SJCRH30 (cell line): ENCODE measurements around the gene QKI. TPM values are rescaled to one million over a fixed set of nuclear protein-coding genes. Genes with fewer than 3 reads are reported as not detected.

ENCODE experiments used
- DNase-seq, 2 experiments: peaks; one replicate each; pipeline ENCODE4 v3.0.0-alpha.2; 2015 to 2020
- H3K27ac ChIP-seq: fragments of 250-450 bp; sonication (Bioruptor Pico); 2 replicates; pipeline ENCODE4 v1.5.1; 2020; ENCODE audit warnings: mild to moderate bottlenecking, moderate library complexity
- H3K27me3 ChIP-seq: fragments of 250-450 bp; sonication (Bioruptor Pico); 2 replicates; pipeline ENCODE4 v1.5.1; 2020; ENCODE audit warnings: mild to moderate bottlenecking, moderate library complexity
- H3K36me3 ChIP-seq: fragments of 250-450 bp; sonication (Bioruptor Pico); 2 replicates; pipeline ENCODE4 v1.5.1; 2020; ENCODE audit warnings: mild to moderate bottlenecking, moderate library complexity
- H3K4me1 ChIP-seq: fragments of 250-450 bp; sonication (Bioruptor Pico); 2 replicates; pipeline ENCODE4 v1.5.1; 2020; ENCODE audit warnings: mild to moderate bottlenecking, moderate library complexity
- H3K4me3 ChIP-seq: fragments of 250-450 bp; sonication (Bioruptor Pico); 2 replicates; pipeline ENCODE4 v1.5.1; 2020; ENCODE audit warnings: mild to moderate bottlenecking, moderate library complexity
- H3K9me3 ChIP-seq: fragments of 250-450 bp; sonication (Bioruptor Pico); replicated peaks from 2 replicates; pipeline ENCODE4 v1.5.1; 2020; ENCODE audit warnings: mild to moderate bottlenecking, moderate library complexity
- total RNA-seq: library from RNA; depleted of rRNA; stranded (reverse); fragments of >200 nt; shearing (Covaris generic); gene quantifications from 2 replicates; pipeline ENCODE4 v1.2.3, GENCODE V29; 2014

QKI gene
- total RNA-seq, 1 experiment from 2014 or later: 254 TPM

DNA sequence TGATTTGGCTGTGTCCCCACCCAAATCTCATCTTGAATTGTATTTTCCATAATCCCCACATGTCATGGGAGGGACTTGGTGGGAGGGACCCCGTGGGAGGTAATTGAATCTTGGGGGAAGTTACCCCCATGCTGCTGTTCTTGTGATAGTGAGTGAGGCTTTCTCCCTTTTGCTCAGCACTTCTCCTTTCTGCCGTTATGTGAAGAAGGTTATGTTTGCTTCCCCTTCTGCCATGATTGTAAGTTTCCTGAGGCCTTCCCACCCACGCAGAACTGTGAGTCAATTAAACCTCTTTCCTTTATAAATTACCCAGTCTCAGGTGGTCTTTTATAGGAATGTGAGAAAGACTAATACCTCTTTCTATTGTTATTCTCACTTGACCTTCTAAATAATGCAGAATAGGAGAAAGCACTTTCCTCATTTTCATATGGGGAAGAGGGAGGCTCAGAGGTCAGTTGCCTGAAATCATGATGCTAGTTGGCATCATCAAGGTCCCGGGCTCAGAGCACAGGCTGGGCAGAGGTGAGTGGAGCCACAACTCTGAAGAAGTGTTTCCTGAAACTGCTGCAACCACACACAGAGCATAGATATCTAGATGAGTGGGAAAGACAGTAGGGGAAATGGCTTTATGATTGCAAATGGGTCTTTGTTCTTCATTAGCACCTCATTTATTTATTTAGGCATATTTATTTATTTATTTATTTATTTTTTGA, 191.0 kb downstream of the QKI start:
- Histone ChIP-seq H3K4me3 (no peak overlapping the region), H3K9me3 (no peaks in the 10 kb centered on the region; the same call in 1 of the 2 replicates), H3K27me3 (no peaks in the 10 kb centered on the region), H3K4me1 (no peaks in the 10 kb centered on the region; the same call in 1 of the 2 replicates), H3K36me3 (no peaks in the 10 kb centered on the region), H3K27ac (no peak overlapping the region)
- DNase-seq: no peak

DNA sequence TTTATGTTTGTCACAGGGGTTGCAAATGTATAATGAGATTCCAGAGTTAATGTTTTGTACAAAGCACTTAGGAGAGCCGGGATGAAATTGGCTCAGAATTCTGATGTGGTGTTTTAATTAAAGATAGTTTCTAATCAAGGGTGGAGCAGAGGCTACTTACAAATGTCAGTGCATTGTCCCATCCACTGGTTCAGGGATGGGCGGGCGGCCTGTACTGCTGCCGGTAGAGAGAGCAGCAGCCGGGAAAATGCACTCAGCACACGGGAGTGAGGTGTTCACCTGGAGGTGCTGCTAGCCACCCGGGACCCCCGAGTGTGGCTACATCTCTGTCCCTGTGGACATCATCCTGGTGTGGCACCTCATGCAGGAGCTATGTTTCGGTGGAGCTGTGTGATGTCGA, 193.3 kb downstream of the QKI start:
- H3K36me3 ChIP-seq: no peaks in the 10 kb centered on the region
- no peak overlapping the region for H3K4me3 ChIP-seq
- no peaks in the 10 kb centered on the region for H3K27me3 ChIP-seq
- no peak for DNase-seq
- H3K9me3 ChIP-seq: no peaks in the 10 kb centered on the region; the same call in 1 of the 2 replicates
- H3K27ac ChIP-seq: no peak overlapping the region
- H3K4me1 ChIP-seq: no peaks in the 10 kb centered on the region; the same call in 1 of the 2 replicates

DNA sequence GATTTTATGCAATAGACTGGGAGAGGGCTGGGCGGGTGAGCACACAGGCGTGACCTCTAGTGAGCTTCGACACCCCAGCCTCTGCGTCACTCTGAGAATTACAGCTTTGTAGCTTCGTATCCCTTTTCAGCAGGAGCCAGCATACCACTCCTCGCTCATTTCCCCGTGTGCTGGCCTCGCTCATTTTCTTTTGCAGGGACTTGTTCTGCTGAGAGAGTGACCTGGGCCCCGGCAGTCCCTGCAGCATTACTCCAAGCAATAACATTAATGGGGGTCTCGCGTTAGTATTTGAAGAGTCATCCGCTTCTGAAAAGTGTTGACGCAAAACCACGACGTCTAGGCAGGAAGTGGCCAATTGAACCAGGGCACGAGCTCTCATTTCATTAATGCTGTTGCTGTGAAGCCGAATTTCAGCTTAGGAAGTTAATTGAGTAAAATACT, 193.7 kb downstream of the QKI start:
- H3K4me3 ChIP-seq: no peak overlapping the region
- no peaks in the 10 kb centered on the region; the same call in 1 of the 2 replicates for H3K4me1 ChIP-seq
- H3K36me3 ChIP-seq: no peaks in the 10 kb centered on the region
- H3K27ac ChIP-seq: no peak overlapping the region
- DNase-seq: no peak
- no peaks in the 10 kb centered on the region for H3K27me3 ChIP-seq
- H3K9me3 ChIP-seq: no peaks in the 10 kb centered on the region; the same call in 1 of the 2 replicates

DNA sequence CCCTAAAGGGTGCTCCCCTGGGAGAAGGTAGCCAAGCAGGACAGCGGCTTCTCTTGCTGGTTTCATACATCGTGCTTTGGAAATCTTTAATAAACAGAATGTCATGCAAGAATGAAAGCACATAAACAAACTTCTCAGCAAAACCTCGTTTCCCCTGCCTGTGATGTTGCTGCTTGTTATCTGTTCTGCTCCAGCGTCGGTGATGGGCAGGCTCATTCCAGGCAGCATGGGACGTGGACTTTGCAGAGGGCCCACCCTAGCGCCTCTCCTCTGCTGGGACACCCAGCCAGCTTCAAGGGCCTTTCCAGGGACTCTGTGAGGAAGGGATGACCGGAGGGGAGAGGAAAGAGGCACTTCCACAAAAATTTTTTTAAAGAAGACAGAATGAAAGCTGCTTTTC, 197.7 kb downstream of the QKI start:
- no peak overlapping the region for H3K4me3 ChIP-seq
- no peaks in the 10 kb centered on the region; the same call in 1 of the 2 replicates for H3K9me3 ChIP-seq
- H3K27me3 ChIP-seq: no peaks in the 10 kb centered on the region
- no peak overlapping the region for H3K27ac ChIP-seq
- no peak for DNase-seq
- H3K36me3 ChIP-seq: no peaks in the 10 kb centered on the region
- no peaks in the 10 kb centered on the region; the same call in 1 of the 2 replicates for H3K4me1 ChIP-seq

DNA sequence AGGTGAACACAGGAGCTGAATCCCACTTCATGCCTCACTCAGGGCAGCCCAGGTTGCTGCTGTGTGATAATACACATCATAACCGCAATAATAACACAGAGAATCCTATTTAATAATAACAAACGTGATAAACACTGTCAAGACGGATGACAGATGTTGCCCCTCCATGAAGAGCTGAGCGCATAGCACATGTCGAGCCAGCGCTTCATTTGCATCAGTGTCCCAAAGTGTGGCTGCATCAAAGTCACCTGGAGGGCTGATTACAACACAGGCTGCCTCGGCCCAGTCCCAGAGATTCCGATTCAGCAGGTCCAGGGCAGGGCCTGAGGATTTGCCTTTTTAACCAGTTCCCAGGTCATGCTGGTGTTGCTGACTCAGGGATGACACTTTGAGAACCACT, 198.5 kb downstream of the QKI start:
- no peak for DNase-seq
- H3K27me3 ChIP-seq: no peaks in the 10 kb centered on the region
- no peak overlapping the region for H3K27ac ChIP-seq
- no peaks in the 10 kb centered on the region; the same call in 1 of the 2 replicates for H3K9me3 ChIP-seq
- no peaks in the 10 kb centered on the region for H3K36me3 ChIP-seq
- H3K4me1 ChIP-seq: no peaks in the 10 kb centered on the region; the same call in 1 of the 2 replicates
- H3K4me3 ChIP-seq: no peak overlapping the region

DNA sequence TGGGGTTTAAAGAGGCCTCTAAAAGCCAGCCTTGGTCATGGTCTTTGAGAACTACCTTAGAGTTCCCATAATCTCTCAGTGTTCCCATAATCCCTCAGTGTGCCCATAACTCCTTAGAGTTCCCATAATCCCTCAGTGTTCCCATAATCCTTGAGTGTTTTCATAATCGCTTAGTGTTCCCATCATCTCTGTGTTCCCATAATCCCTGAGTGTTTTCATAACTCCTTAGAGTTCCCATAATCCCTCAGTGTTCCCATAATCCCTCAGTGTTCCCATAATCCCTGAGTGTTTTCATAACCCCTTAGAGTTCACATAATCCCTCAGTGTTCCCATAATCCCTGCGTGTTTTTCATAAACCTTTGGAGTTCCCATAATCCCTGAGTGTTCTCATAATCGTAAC, 199.2 kb downstream of the QKI start:
- Histone ChIP-seq H3K4me1 (no peaks in the 10 kb centered on the region; the same call in 1 of the 2 replicates), H3K36me3 (no peaks in the 10 kb centered on the region), H3K27ac (no peak overlapping the region), H3K9me3 (no peaks in the 10 kb centered on the region; the same call in 1 of the 2 replicates), H3K27me3 (no peaks in the 10 kb centered on the region), H3K4me3 (no peak overlapping the region)
- DNase-seq: no peak

DNA sequence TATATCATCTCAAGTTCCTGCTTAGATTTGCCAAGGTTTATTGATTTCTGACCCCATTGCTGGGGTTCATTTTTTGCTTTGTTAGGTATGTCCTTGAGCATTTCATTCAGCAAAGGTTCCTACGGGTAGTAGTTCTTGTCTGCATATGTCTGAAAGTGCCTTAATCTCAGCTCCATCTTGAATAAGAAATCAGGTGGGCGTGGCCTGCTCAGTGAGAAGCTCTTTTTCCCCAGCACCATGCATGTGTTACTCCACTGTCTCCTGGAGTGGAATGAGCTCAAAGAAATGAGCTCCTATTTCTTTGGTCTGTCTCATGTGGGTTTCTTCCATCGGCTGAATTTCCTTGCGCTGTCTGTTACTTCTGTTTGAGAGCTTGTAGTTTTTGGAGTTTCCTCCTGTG, 201.9 kb downstream of the QKI start:
- H3K4me1 ChIP-seq: peaks cover 7% of the 10 kb centered on the region; the same call in 1 of the 2 replicates
- H3K27me3 ChIP-seq: no peaks in the 10 kb centered on the region
- H3K36me3 ChIP-seq: no peaks in the 10 kb centered on the region
- H3K4me3 ChIP-seq: no peak overlapping the region
- DNase-seq: no peak
- no peak overlapping the region for H3K27ac ChIP-seq
- no peaks in the 10 kb centered on the region for H3K9me3 ChIP-seq

DNA sequence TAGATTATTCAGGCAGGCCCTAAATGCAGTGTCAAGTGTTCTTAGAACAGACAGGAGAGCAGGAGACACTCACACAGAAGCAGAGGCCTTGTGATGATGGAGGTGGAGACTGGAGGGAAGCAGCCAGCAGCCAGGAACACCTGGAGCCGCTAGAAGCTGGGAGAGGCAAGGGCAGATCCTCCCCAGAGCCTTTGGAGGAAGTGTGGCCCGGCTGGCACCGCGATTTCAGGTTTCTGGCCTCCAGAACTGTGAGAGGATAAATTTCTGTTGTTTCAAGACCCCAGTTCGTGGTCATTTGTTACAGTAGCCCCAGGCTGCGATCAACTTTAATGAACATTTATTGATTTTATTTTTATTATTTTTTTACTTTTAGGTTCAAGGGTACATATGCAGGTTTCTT, 203.0 kb downstream of the QKI start:
- Histone ChIP-seq H3K9me3 (no peaks in the 10 kb centered on the region), H3K27ac (no peak overlapping the region), H3K4me3 (no peak overlapping the region), H3K4me1 (peaks cover 7% of the 10 kb centered on the region; the same call in 1 of the 2 replicates), H3K27me3 (no peaks in the 10 kb centered on the region), H3K36me3 (no peaks in the 10 kb centered on the region)
- DNase-seq: no peak

DNA sequence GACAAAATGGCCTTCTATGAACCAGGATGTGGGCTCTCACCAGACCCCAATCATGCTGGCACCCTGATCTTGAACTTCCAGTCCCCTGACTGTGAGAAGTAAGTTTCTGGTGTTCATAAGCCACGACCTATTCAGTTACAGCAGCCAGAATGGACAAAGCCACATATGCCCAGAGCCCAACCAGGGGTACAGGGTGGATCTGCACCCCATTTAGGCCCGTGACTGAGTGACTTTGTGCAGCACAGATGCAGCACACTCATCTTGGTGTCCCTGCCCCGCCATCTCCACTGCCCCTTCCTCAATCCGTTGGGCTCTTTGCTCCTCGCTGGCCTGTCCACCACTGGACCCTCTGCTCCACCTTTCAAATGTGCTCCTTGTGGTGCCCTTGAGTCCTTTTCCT, 205.6 kb downstream of the QKI start:
- Histone ChIP-seq H3K9me3 (no peaks in the 10 kb centered on the region), H3K4me3 (no peak overlapping the region), H3K4me1 (peaks cover 7% of the 10 kb centered on the region; the same call in 1 of the 2 replicates), H3K27ac (no peak overlapping the region), H3K36me3 (no peaks in the 10 kb centered on the region), H3K27me3 (no peaks in the 10 kb centered on the region)
- no peak for DNase-seq

DNA sequence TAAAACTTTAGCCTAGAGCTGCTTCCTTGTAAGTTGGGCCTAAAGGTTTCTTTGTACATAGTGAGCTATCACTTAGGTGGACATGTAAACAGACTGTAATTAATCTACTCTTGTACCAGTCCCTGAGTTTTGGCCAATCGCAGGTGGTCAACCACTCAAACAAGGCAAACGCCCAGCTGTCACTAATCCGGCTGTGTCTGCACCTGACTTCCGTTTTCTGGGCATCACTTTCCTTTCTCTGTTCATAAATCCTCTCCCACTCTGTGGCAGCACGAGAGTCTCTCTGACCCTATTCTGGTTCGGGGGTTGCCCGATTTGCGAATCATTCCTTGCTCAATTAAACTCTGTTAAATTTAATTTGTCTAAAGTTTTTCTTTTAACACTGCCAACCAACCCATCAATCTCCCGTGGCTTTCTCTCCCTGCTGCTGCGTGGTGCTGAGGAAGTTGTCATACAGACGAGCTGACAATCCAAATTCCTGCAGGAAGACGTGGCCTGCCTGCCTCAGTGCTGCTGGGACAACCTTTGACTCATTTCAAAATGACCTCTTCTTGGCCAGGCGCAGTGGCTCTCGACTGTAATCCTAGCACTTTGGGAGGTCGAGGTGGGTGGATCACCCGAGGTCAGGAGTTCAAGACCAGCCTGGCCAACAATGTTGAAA, 206.3 kb downstream of the QKI start:
- Histone ChIP-seq H3K4me1 (peaks cover 7% of the 10 kb centered on the region; the same call in 1 of the 2 replicates), H3K4me3 (no peak overlapping the region), H3K36me3 (no peaks in the 10 kb centered on the region), H3K27ac (no peak overlapping the region), H3K27me3 (no peaks in the 10 kb centered on the region), H3K9me3 (no peaks in the 10 kb centered on the region)
- peak in 1 of 2 experiments; percentile 39 for DNase-seq

DNA sequence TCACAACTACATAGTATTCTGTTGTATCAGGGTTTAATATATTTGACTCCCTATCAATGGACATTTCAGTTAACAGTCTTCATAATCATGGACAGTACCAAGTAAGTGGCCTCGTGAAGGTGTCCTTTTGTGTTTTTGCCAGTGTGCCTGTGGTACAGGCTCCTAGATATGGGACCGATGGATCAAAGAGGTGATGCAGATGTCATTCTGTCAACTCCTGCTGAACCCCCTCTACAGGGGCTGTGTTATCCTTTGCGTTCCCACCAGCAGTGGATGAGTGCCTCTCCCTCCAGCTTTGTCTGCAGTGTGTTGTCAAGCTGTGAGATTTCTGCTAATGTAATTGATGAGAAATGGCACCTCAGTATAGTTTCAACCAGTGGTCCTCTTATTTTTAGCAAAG, 210.7 kb downstream of the QKI start:
- H3K27me3 ChIP-seq: no peaks in the 10 kb centered on the region
- no peak for DNase-seq
- no peak overlapping the region for H3K4me3 ChIP-seq
- peaks cover 7% of the 10 kb centered on the region; the same call in 1 of the 2 replicates for H3K4me1 ChIP-seq
- H3K9me3 ChIP-seq: no peaks in the 10 kb centered on the region
- H3K27ac ChIP-seq: no peak overlapping the region
- no peaks in the 10 kb centered on the region for H3K36me3 ChIP-seq

DNA sequence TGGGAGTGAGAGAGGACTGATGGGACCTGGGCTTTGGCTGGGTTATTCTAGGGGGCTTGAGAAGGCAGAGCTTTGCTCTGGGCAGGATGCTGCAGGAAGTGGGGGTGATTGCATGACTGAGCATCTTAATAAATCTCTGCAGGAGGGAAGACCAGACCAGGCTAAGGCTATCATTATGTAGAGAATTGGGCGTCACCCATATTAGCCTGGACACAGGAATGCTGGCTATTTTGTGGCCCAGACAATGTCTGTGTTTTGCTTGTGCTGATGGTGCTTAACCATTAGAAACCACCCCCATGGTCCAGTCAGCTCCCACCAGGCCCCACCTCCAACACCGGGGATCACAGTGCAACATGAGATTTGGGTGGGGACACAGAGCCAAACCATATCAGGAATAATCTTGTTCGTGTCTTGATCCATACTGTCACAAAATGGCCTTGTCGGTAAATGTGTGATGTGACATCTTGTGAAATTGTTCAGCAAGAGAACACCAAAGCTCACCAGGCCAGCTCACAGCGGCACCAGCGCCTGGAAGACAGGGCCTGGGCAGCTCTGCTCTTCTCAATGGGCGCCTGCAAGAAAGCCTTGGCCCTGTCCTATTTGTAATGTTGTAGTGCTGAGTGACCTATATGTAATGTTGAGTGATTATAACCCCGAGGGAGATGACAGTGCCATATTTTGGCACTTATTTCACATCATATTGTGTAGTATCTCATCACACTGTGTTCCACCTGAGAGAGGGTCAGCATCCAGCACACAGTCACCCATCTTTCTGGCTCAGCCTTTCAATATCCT, 211.8 kb downstream of the QKI start:
- no peak overlapping the region for H3K27ac ChIP-seq
- no peak for DNase-seq

DNA sequence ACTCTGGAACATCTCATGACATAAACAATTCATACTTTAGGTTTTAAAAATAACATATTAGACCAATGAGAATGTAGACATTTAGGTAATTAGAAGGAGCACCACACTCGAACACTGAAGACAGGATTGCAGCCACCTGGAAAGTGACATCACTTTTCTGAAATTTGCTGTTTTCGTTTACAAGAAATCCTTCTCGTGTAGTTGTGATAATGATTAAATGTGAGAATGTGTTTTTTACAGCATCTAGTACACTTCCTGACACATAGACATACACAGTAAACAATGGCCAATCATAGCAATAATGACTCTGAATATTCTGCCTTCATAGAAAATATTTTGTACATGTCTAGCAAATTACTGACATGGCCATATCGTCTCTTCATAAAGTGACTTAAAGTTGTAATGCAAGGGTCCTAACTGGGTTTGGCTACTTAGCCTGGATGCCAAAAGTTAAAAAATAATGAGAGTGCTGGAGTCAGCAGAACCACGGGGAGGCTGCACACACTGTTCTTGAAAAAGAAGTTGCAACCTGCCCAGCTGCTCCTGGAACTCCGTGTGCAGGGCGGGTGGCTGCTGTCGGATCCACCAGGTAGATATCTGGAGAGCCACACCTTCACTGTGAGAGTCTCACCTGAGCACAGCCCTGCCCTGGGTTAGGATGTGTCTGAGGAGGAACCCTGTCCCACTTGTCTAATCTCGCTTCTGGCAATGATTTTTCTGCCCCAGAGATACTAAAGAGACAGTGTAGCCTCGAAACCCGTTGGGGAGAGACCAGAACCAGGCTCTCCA, 212.9 kb downstream of the QKI start:
- H3K36me3 ChIP-seq: no peaks in the 10 kb centered on the region
- no peak overlapping the region for H3K27ac ChIP-seq
- no peak for DNase-seq
- H3K4me1 ChIP-seq: no peaks in the 10 kb centered on the region
- H3K27me3 ChIP-seq: no peaks in the 10 kb centered on the region
- H3K9me3 ChIP-seq: no peaks in the 10 kb centered on the region
- H3K4me3 ChIP-seq: no peak overlapping the region

More for the DNA sequence above, 211.8 kb downstream of the QKI start:
- H3K4me1 ChIP-seq: no peaks in the 10 kb centered on the region
- H3K36me3 ChIP-seq: no peaks in the 10 kb centered on the region
- no peaks in the 10 kb centered on the region for H3K9me3 ChIP-seq
- no peak overlapping the region for H3K4me3 ChIP-seq
- H3K27me3 ChIP-seq: no peaks in the 10 kb centered on the region
